22Rv1 (cell line): Measurements from ENCODE around the gene INSYN2B.

Experiments used
- CTCF ChIP-seq: fragments of 450-650 bp; IDR thresholded peaks from 2 replicates; pipeline ENCODE4 v1.5.1; 2017; ENCODE audit warnings: mild to moderate bottlenecking
- ZFX ChIP-seq: fragments of 450-650 bp; IDR thresholded peaks from 2 replicates; pipeline ENCODE4 v1.6.1; 2017; ENCODE audit warnings: antibody characterized with exemption, borderline replicate concordance

- TF ChIP-seq CTCF (no peak), ZFX (no peak)
Measured at GRCh38 chr5:169831331-169831730, 149.0 kb downstream of the INSYN2B start.
